Measurements from ENCODE around the gene KRT35.

DNA sequence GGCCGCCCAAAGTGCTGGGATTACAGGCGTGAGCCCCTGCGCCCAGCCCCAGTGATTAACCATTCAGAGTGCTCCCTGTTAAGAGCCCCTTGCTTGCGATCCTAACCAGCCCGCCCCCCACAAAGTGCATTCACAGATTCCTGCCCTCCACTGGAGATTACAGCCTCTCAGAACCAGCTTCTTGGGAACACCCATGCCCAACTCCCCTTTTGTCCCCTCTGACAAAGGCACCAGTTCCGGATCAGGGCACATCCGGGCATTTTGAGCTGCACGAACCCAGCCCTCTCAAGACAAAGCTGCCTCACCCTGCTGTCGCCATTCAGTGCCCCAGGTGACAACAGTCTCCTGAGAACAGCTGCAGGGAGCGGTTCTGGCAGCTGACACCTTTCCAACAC lies 48.0 kb upstream of the KRT35 start:
- no peak for TF ChIP-seq POLR2A (IDR thresholded peaks at IDR 0.05; ENCODE audit: low read depth, low read length)
- TF ChIP-seq EZH2 (IDR thresholded peaks at IDR 0.05; ENCODE audit: borderline replicate concordance, low read depth, low read length, severe bottlenecking): no peak
- no peak for TF ChIP-seq CTCF (IDR thresholded peaks at IDR 0.05; ENCODE audit: extremely low read depth in 1 of 2, insufficient read depth in 1 of 2, low read depth in 1 of 2, low read length in 2 of 2)
- TF ChIP-seq MAX (IDR thresholded peaks at IDR 0.05; ENCODE audit: insufficient read depth, insufficient read length): no peak
- TF ChIP-seq POLR2AphosphoS5 (IDR thresholded peaks at IDR 0.05; ENCODE audit: insufficient read depth, low read depth, low read length): no peak
- TF ChIP-seq FOS (IDR thresholded peaks at IDR 0.05; ENCODE audit: borderline replicate concordance, insufficient read depth, low read length): no peak
- no peak for TF ChIP-seq MYC (IDR thresholded peaks at IDR 0.05; ENCODE audit: low read depth, low read length)
- TF ChIP-seq JUN (IDR thresholded peaks at IDR 0.05; ENCODE audit: borderline replicate concordance, insufficient read depth, insufficient read length, low read depth): no peak
- TF ChIP-seq GATA2 (IDR thresholded peaks at IDR 0.05; ENCODE audit: insufficient read depth, insufficient read length, low read depth, low read length): no peak
